GM12878 (cell line): ENCODE data around the gene PTPRM. TPM values are rescaled to one million over a fixed set of nuclear protein-coding genes. Genes with fewer than 3 reads are reported as not detected.

Source experiments
- ATAC-seq: fragments of 200-7000 bp; cut with Tn5 transposase; 3 replicates; pipeline ENCODE4 v1.9.1; 2020; ENCODE audit warnings: mild to moderate bottlenecking, moderate library complexity
- BruUV-seq: library from RNA; stranded (reverse); fragments of 400-500 nt; replicated peaks from 2 replicates; lab custom pipeline; 2021; lab: Mats Ljungman, UMichigan
- CTCF ChIA-PET: fragments of 300-600 bp; sonication (Branson Sonifier 250); formaldehyde crosslinking; extraction: SDS; loops from one replicate; lab custom pipeline; 2021; ENCODE audit warnings: inconsistent platforms; lab: Yijun Ruan, JAX
- POLR2A ChIA-PET: fragments of 350-600 bp; formaldehyde crosslinking; extraction: SDS; loops from one replicate; lab custom pipeline; 2021; ENCODE audit warnings: inconsistent platforms; lab: Charles Lee
- RAD21 ChIA-PET: fragments of 300-600 bp; sonication (Branson Sonifier 250); formaldehyde crosslinking; loops from one replicate; lab custom pipeline; 2023; ENCODE audit warnings: antibody characterized with exemption; ENCODE audit not compliant: unreplicated experiment; lab: Charles Lee
- SMC1A ChIA-PET: fragments of 300-600 bp; sonication (Branson Sonifier 250); formaldehyde crosslinking; loops from one replicate; lab custom pipeline; 2023; ENCODE audit not compliant: unreplicated experiment, uncharacterized antibody; lab: Charles Lee
- DNase-seq: peaks from one replicate; pipeline ENCODE4 v3.0.0-alpha.2; 2011; ENCODE audit warnings: low read depth, low spot score
- FAIRE-seq: peaks from 3 replicates; lab custom pipeline; 2011; peaks lifted over from hg19 to GRCh38; lab: Jason Lieb, UNC
- H2AFZ ChIP-seq: 2 replicates; pipeline ENCODE4 v1.6.0; 2011; ENCODE audit warnings: low read depth, low read length, control low read depth; ENCODE audit not compliant: control insufficient read depth
- H3K27ac ChIP-seq: 2 replicates; pipeline ENCODE4 v1.5.1; 2011; ENCODE audit warnings: control low read depth; ENCODE audit not compliant: control insufficient read depth, insufficient read depth
- H3K27me3 ChIP-seq, 2 experiments: replicated peaks in 1 of 2; 2 replicates each; pipeline versions ENCODE4 v1.6.0 to v1.6.1; 2011; ENCODE audit warnings: low read length in 1 of 2; ENCODE audit not compliant: control insufficient read depth in 2 of 2, insufficient read depth in 2 of 2
- H3K36me3 ChIP-seq, 2 experiments: 2 replicates each; pipeline ENCODE4 v1.5.1; 2011; ENCODE audit warnings: low read length in 1 of 2; ENCODE audit not compliant: control insufficient read depth in 2 of 2, insufficient read depth in 2 of 2
- H3K4me1 ChIP-seq: 2 replicates; pipeline ENCODE4 v1.6.1; 2011; ENCODE audit warnings: mild to moderate bottlenecking, low read length, moderate library complexity, mixed read lengths; ENCODE audit not compliant: control insufficient read depth, insufficient read depth
- H3K4me2 ChIP-seq: 2 replicates; pipeline ENCODE4 v1.6.0; 2011; ENCODE audit warnings: control low read depth; ENCODE audit not compliant: control insufficient read depth, insufficient read depth
- H3K4me3 ChIP-seq: fragments of 200-600 bp; sonication (generic); 2 replicates; pipeline ENCODE4 v1.5.1; 2016
- H3K79me2 ChIP-seq: 2 replicates; pipeline ENCODE4 v1.6.0; 2011; ENCODE audit warnings: low read length; ENCODE audit not compliant: control insufficient read depth, insufficient read depth
- H3K9ac ChIP-seq: 2 replicates; pipeline ENCODE4 v1.8.0; 2011; ENCODE audit warnings: low read length, control low read depth, mixed read lengths; ENCODE audit not compliant: control insufficient read depth, insufficient read depth
- H3K9me3 ChIP-seq: replicated peaks from 3 replicates; pipeline ENCODE4 v1.5.1; 2011; ENCODE audit warnings: mild to moderate bottlenecking, low read length; ENCODE audit not compliant: control insufficient read depth, insufficient read depth
- H4K20me1 ChIP-seq: 2 replicates; pipeline ENCODE4 v1.6.0; 2011; ENCODE audit not compliant: control insufficient read depth, insufficient read depth
- ETV6 ChIP-seq, 2 experiments: fragments of 450-650 bp in 1 of 2; IDR thresholded peaks in 1 of 2; conservative IDR thresholded peaks in 1 of 2; 2 replicates each; pipeline ENCODE4 v1.6.1; 2014; ENCODE audit warnings: antibody characterized with exemption in 1 of 2, borderline replicate concordance in 1 of 2, low read depth in 1 of 2, mild to moderate bottlenecking in 1 of 2, moderate library complexity in 1 of 2
- PML ChIP-seq: IDR thresholded peaks from 2 replicates; pipeline ENCODE4 v1.6.1; 2012; ENCODE audit warnings: low read length, inconsistent platforms
- SREBF1 ChIP-seq: IDR thresholded peaks from 2 replicates; pipeline ENCODE4 v1.6.1; 2012; ENCODE audit warnings: mild to moderate bottlenecking, low read length
- ZNF384 ChIP-seq: IDR thresholded peaks from 2 replicates; pipeline ENCODE4 v1.6.1; 2012; ENCODE audit warnings: low read depth, mild to moderate bottlenecking, low read length, improper control_type of control experiment, borderline replicate concordance
- ZSCAN29 ChIP-seq: fragments of 450-650 bp; IDR thresholded peaks from 2 replicates; pipeline ENCODE4 v1.6.1; 2017; ENCODE audit warnings: mild to moderate bottlenecking, moderate library complexity
- in situ Hi-C: fragments of 300-500 bp; cut with MboI; formaldehyde crosslinking; loops from 9 replicates; pipeline ENCODE4 v1.14.3; 2018; ENCODE audit warnings: mixed read lengths
- intact Hi-C: fragments of 100-400 bp; cut with micrococcal nuclease; formaldehyde crosslinking; loops from one replicate; pipeline ENCODE4 v1.14.2; 2022; ENCODE audit not compliant: unreplicated experiment
- polyA plus RNA-seq, 11 experiments: library from polyadenylated mRNA; depleted of rRNA in 4 of 11; unstranded in 6 of 11; stranded (reverse) in 5 of 11; fragments of >200 nt; fragmentation: Nextera tagmentation in 4 of 11; fragmentation: Illumina TruSeq in 1 of 11; extraction: Ambion mirVana in 4 of 11; extraction: Trizol in 1 of 11; gene quantifications; 1 replicate in 1 of 11; 2 replicates in 10 of 11; pipeline versions ENCODE4 v1.2.1 to v1.2.3, GENCODE V29; 2011 to 2016; ENCODE audit warnings: inconsistent platforms in 2 of 11, missing spikeins in 2 of 11, low read depth in 1 of 11
- total RNA-seq, 4 experiments: library from RNA; depleted of rRNA in 3 of 4; stranded (reverse); fragments of >200 nt in 3 of 4; fragmentation: Illumina TruSeq in 1 of 4; extraction: Trizol in 1 of 4; gene quantifications; 2 replicates each; pipeline versions ENCODE4 v1.2.1 to v1.2.3, GENCODE V29; 2013 to 2021
- TF ChIP-seq, protein P1 (sequence below): fragments of 450-650 bp; IDR thresholded peaks from 2 replicates; pipeline ENCODE4 v1.6.1; 2018; ENCODE audit warnings: mild to moderate bottlenecking, low read depth, moderate library complexity; ENCODE audit not compliant: partially characterized antibody
- TF ChIP-seq, protein P2 (sequence below), 3 experiments: IDR thresholded peaks in 2 of 3; conservative IDR thresholded peaks in 1 of 3; 2 replicates each; pipeline ENCODE4 v1.5.1; 2011; ENCODE audit warnings: low read depth in 3 of 3, low read length in 3 of 3, mild to moderate bottlenecking in 3 of 3, control low read depth in 2 of 3, moderate library complexity in 2 of 3, inconsistent platforms in 1 of 3, mixed read lengths in 1 of 3; ENCODE audit not compliant: control insufficient read depth in 2 of 3, insufficient read depth in 1 of 3; ENCODE audit errors: extremely low read depth in 1 of 3

PTPRM gene
- total and polyA plus RNA-seq, 10 of the 15 experiments (the other 5 are each of a cell fraction or from before 2014, with no cell fraction given): 0.07 to 22.6 (median 0.60) TPM

DNA sequence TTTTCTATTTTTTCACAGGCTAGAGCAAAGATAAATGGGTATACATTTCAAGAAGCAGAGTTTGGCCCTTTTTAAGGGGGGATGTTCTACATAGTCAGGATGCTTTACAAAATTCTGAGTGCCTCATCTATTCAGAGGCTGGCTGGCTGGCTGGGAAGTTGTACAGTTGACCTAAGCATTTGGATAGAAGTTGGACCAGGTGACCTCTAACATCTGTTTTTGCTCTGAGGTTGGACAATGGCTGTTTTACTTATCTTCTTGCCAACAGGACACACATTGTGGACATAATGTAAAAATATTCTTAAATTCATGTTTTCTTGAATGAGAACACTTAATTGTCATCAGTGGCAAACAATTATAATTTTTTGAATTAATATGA lies 205.4 kb downstream of the PTPRM start:
- H2AFZ ChIP-seq: no peak overlapping the region
- TF ChIP-seq ZSCAN29 (no peak), PML (no peak), SREBF1 (no peak), ZNF384 (no peak), ETV6 (conservative IDR thresholded peaks at IDR 0.05 in 1 of 2, IDR thresholded peaks at IDR 0.05 in 1 of 2; ENCODE audit: borderline replicate concordance in 1 of 2, low read depth in 1 of 2) (no peak)
- TF ChIP-seq, protein P1, sequence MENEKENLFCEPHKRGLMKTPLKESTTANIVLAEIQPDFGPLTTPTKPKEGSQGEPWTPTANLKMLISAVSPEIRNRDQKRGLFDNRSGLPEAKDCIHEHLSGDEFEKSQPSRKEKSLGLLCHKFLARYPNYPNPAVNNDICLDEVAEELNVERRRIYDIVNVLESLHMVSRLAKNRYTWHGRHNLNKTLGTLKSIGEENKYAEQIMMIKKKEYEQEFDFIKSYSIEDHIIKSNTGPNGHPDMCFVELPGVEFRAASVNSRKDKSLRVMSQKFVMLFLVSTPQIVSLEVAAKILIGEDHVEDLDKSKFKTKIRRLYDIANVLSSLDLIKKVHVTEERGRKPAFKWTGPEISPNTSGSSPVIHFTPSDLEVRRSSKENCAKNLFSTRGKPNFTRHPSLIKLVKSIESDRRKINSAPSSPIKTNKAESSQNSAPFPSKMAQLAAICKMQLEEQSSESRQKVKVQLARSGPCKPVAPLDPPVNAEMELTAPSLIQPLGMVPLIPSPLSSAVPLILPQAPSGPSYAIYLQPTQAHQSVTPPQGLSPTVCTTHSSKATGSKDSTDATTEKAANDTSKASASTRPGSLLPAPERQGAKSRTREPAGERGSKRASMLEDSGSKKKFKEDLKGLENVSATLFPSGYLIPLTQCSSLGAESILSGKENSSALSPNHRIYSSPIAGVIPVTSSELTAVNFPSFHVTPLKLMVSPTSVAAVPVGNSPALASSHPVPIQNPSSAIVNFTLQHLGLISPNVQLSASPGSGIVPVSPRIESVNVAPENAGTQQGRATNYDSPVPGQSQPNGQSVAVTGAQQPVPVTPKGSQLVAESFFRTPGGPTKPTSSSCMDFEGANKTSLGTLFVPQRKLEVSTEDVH: no peak
- TF ChIP-seq, protein P2, sequence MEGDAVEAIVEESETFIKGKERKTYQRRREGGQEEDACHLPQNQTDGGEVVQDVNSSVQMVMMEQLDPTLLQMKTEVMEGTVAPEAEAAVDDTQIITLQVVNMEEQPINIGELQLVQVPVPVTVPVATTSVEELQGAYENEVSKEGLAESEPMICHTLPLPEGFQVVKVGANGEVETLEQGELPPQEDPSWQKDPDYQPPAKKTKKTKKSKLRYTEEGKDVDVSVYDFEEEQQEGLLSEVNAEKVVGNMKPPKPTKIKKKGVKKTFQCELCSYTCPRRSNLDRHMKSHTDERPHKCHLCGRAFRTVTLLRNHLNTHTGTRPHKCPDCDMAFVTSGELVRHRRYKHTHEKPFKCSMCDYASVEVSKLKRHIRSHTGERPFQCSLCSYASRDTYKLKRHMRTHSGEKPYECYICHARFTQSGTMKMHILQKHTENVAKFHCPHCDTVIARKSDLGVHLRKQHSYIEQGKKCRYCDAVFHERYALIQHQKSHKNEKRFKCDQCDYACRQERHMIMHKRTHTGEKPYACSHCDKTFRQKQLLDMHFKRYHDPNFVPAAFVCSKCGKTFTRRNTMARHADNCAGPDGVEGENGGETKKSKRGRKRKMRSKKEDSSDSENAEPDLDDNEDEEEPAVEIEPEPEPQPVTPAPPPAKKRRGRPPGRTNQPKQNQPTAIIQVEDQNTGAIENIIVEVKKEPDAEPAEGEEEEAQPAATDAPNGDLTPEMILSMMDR (IDR thresholded peaks at IDR 0.05 in 2 of 3, conservative IDR thresholded peaks at IDR 0.05 in 1 of 3; ENCODE audit: control insufficient read depth in 2 of 3, extremely low read depth in 1 of 3, insufficient read depth in 1 of 3, low read depth in 3 of 3, low read length in 3 of 3): no peak
- H4K20me1 ChIP-seq: no peaks in the 10 kb centered on the region
- no peaks in the 10 kb centered on the region for H3K4me1 ChIP-seq
- no peak overlapping the region for H3K4me2 ChIP-seq
- H3K27ac ChIP-seq: no peak overlapping the region
- FAIRE-seq: no peak
- no peaks in the 10 kb centered on the region for H3K27me3 ChIP-seq
- no peak overlapping the region for H3K9ac ChIP-seq
- ChIA-PET SMC1A (no interaction called here), POLR2A (no interaction called here), CTCF (no interaction called here), RAD21 (no interaction called here)
- no peaks in the 10 kb centered on the region for H3K36me3 ChIP-seq
- DNase-seq: no peak
- BruUV-seq: no TSS peak
- intact Hi-C loops (no loop called here), in situ Hi-C loops (no loop called here)
- H3K9me3 ChIP-seq: no peaks in the 10 kb centered on the region
- no peak for ATAC-seq
- no peaks in the 10 kb centered on the region for H3K79me2 ChIP-seq
- no peak overlapping the region for H3K4me3 ChIP-seq
